Measurements from ENCODE around the gene MYLK. TPM values are rescaled to one million over a fixed set of nuclear protein-coding genes. Genes with fewer than 3 reads are reported as not detected.

The MYLK gene
- total RNA-seq, 1 donor from 2014 or later = 81.4 TPM

- no peak for TF ChIP-seq CTCF (conservative IDR thresholded peaks at IDR 0.05; ENCODE audit: low read depth, low read length)
- DNase-seq (ENCODE audit: low read depth) = no peak
Observed at GRCh38 chr3:123843668-123844067, 40.5 kb downstream of the MYLK start.

GRCh38 chr3:123842711-123843110, 41.4 kb downstream of the MYLK start:
- TF ChIP-seq CTCF (conservative IDR thresholded peaks at IDR 0.05; ENCODE audit: low read depth, low read length) = no peak
- no peak overlapping the region for H3K4me3 ChIP-seq (ENCODE audit: low read depth, low read length)
- DNase-seq (ENCODE audit: low read depth) = no peak

More at GRCh38 chr3:123843668-123844067, 40.5 kb downstream of the MYLK start:
- H3K4me3 ChIP-seq (ENCODE audit: low read depth, low read length) = no peak overlapping the region

GRCh38 chr3:123841476-123842238, 42.5 kb downstream of the MYLK start:
- no peak for TF ChIP-seq CTCF (conservative IDR thresholded peaks at IDR 0.05; ENCODE audit: low read depth, low read length)
- DNase-seq (ENCODE audit: low read depth) = no peak
- no peak overlapping the region for H3K4me3 ChIP-seq (ENCODE audit: low read depth, low read length)

GRCh38 chr3:123840961-123841360, 43.2 kb downstream of the MYLK start:
- no peak for DNase-seq (ENCODE audit: low read depth)
- no peak overlapping the region for H3K4me3 ChIP-seq (ENCODE audit: low read depth, low read length)
- TF ChIP-seq CTCF (conservative IDR thresholded peaks at IDR 0.05; ENCODE audit: low read depth, low read length) = no peak

- TF ChIP-seq CTCF (conservative IDR thresholded peaks at IDR 0.05; ENCODE audit: low read depth, low read length) = no peak
- no peak for DNase-seq (ENCODE audit: low read depth)
- no peak overlapping the region for H3K4me3 ChIP-seq (ENCODE audit: low read depth, low read length)
Observed at GRCh38 chr3:123837858-123838257, 46.3 kb downstream of the MYLK start.

GRCh38 chr3:123834631-123835030, 49.5 kb downstream of the MYLK start:
- TF ChIP-seq CTCF (conservative IDR thresholded peaks at IDR 0.05; ENCODE audit: low read depth, low read length) = no peak
- H3K4me3 ChIP-seq (ENCODE audit: low read depth, low read length) = no peak overlapping the region
- peak; percentile 97 for DNase-seq (ENCODE audit: low read depth)

GRCh38 chr3:123833398-123833785, 50.7 kb downstream of the MYLK start:
- no peak for DNase-seq (ENCODE audit: low read depth)
- TF ChIP-seq CTCF (conservative IDR thresholded peaks at IDR 0.05; ENCODE audit: low read depth, low read length) = no peak
- H3K4me3 ChIP-seq (ENCODE audit: low read depth, low read length) = no peak overlapping the region
